Measurements from ENCODE around the gene LONP1.

GRCh38 chr19:5765220-5765619 lies 45.3 kb upstream of the LONP1 start:
- no peak for TF ChIP-seq CTCF (IDR thresholded peaks at IDR 0.05; ENCODE audit: insufficient read depth, low read length, poor library complexity, severe bottlenecking)
- no peak for TF ChIP-seq EZH2phosphoT487 (conservative IDR thresholded peaks at IDR 0.05; ENCODE audit: low read length)

Data from SU-DHL-6 (cell line).